Keratinocyte (primary cell): ENCODE data around the gene SP110.

Experiments
- CTCF ChIP-seq, 3 experiments: IDR thresholded peaks in 1 of 3; conservative IDR thresholded peaks in 1 of 3; optimal IDR thresholded peaks in 1 of 3; 2 replicates in 2 of 3; 3 replicates in 1 of 3; pipeline versions ENCODE3 to v1.5.1; 2011; ENCODE audit warnings: low read length in 3 of 3, mild to moderate bottlenecking in 3 of 3, moderate library complexity in 2 of 3, control low read depth in 1 of 3, inconsistent platforms in 1 of 3; ENCODE audit not compliant: insufficient read depth in 2 of 3; ENCODE audit errors: extremely low read depth in 1 of 3
- EZH2 ChIP-seq: IDR thresholded peaks from one replicate; pipeline ENCODE4 v1.6.1; 2012; ENCODE audit warnings: inconsistent platforms, mild to moderate bottlenecking, low read length, moderate library complexity

- TF ChIP-seq CTCF (optimal IDR thresholded peaks at IDR 0.05 in 1 of 3, IDR thresholded peaks at IDR 0.05 in 1 of 3, conservative IDR thresholded peaks at IDR 0.05 in 1 of 3; ENCODE audit: extremely low read depth in 1 of 3, insufficient read depth in 2 of 3, low read length in 3 of 3) (no peak), EZH2 (no peak)
These were observed 49.3 kb downstream of the SP110 start for GRCh38 chr2:230170532-230170931.
